ENCODE measurements around the gene SMIM5. TPM values are rescaled to one million over a fixed set of nuclear protein-coding genes. Genes with fewer than 3 reads are reported as not detected.
A peak's percentile ranks its signal among the peaks of the same experiment; 100 is the strongest.

The SMIM5 gene
- total and polyA plus RNA-seq, 2 of the 13 experiments (the other 11 are each of a cell fraction or from before 2014, with no cell fraction given): not detected

DNA sequence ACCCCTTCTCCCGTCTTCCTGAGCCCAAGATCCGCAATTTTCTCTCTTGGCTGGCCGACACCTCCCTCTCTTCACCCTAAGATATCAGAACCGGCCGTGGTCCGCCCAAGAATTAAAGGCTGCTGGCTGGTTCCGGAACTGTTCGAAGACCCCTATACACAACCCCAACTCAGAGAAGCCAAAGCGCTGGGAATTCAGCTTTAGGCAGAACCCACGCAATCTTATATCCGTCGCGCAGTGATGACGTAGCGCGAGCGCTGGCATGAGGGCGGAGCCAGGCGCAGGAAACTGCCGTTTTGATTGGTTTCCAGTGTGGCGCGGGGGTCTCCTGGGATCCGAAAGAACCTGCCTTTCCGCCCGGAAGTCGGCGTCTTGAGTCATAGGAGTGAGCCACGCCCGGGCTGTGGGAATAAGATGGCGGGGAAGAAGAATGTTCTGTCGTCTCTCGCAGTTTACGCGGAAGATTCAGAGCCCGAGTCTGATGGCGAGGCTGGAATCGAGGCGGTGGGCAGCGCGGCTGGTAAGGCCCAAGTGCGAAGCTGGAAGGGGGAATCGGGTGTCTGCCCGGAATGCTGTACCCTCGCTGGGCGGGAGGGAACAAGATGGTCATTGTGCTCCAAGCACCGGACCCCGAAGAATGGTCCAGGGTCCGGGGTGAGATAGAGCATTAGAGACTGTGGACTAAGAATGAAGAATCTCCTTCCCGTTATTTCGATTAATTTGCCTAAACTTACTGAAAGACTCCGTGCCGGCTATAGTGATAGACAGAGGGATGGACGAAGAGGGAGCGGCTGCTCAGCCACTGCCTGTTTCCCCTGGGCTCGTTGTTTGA, 33.9 kb downstream of the SMIM5 start, which contains the start of the genes RECQL5 and SAP30BP (continued):
- TF ChIP-seq MLX (CRISPR knock-in tag; IDR thresholded peaks at IDR 0.05): no peak
- no peak for TF ChIP-seq MED13 (CRISPR knock-in tag; IDR thresholded peaks at IDR 0.05)
- TF ChIP-seq XRCC5 (optimal IDR thresholded peaks at IDR 0.05; ENCODE audit: low read length): peak; percentile 77
- no peak for TF ChIP-seq NFIB (CRISPR knock-in tag; IDR thresholded peaks at IDR 0.05; ENCODE audit: borderline replicate concordance)
- TF ChIP-seq, protein P1, sequence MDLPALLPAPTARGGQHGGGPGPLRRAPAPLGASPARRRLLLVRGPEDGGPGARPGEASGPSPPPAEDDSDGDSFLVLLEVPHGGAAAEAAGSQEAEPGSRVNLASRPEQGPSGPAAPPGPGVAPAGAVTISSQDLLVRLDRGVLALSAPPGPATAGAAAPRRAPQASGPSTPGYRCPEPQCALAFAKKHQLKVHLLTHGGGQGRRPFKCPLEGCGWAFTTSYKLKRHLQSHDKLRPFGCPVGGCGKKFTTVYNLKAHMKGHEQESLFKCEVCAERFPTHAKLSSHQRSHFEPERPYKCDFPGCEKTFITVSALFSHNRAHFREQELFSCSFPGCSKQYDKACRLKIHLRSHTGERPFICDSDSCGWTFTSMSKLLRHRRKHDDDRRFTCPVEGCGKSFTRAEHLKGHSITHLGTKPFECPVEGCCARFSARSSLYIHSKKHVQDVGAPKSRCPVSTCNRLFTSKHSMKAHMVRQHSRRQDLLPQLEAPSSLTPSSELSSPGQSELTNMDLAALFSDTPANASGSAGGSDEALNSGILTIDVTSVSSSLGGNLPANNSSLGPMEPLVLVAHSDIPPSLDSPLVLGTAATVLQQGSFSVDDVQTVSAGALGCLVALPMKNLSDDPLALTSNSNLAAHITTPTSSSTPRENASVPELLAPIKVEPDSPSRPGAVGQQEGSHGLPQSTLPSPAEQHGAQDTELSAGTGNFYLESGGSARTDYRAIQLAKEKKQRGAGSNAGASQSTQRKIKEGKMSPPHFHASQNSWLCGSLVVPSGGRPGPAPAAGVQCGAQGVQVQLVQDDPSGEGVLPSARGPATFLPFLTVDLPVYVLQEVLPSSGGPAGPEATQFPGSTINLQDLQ (CRISPR knock-in tag; IDR thresholded peaks at IDR 0.05): no peak
- TF ChIP-seq, protein P2, sequence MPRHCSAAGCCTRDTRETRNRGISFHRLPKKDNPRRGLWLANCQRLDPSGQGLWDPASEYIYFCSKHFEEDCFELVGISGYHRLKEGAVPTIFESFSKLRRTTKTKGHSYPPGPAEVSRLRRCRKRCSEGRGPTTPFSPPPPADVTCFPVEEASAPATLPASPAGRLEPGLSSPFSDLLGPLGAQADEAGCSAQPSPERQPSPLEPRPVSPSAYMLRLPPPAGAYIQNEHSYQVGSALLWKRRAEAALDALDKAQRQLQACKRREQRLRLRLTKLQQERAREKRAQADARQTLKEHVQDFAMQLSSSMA (CRISPR knock-in tag; IDR thresholded peaks at IDR 0.05): no peak
- peak; percentile 18; the same call in 1 of the 2 replicates for TF ChIP-seq SRF (IDR thresholded peaks at IDR 0.05; ENCODE audit: low read depth, low read length)
- TF ChIP-seq HOXA3 (CRISPR knock-in tag; IDR thresholded peaks at IDR 0.05): peak; percentile 96
- TF ChIP-seq NFE2L1 (CRISPR knock-in tag; IDR thresholded peaks at IDR 0.05; ENCODE audit: borderline replicate concordance): no peak
- peak; percentile 95 for TF ChIP-seq SPEN (CRISPR knock-in tag; IDR thresholded peaks at IDR 0.05; ENCODE audit: low read depth)
- TF ChIP-seq PRPF4 (IDR thresholded peaks at IDR 0.05; ENCODE audit: low read depth, low read length, poor library complexity, severe bottlenecking): no peak
- TF ChIP-seq ZNF746 (CRISPR knock-in tag; IDR thresholded peaks at IDR 0.05): peak; percentile 17; the same call in 1 of the 2 replicates
- no peak for TF ChIP-seq ZBTB21 (CRISPR knock-in tag; IDR thresholded peaks at IDR 0.05)
- no peak for TF ChIP-seq SETDB1 (CRISPR knock-in tag; IDR thresholded peaks at IDR 0.05; ENCODE audit: borderline replicate concordance)
- TF ChIP-seq, protein P3, sequence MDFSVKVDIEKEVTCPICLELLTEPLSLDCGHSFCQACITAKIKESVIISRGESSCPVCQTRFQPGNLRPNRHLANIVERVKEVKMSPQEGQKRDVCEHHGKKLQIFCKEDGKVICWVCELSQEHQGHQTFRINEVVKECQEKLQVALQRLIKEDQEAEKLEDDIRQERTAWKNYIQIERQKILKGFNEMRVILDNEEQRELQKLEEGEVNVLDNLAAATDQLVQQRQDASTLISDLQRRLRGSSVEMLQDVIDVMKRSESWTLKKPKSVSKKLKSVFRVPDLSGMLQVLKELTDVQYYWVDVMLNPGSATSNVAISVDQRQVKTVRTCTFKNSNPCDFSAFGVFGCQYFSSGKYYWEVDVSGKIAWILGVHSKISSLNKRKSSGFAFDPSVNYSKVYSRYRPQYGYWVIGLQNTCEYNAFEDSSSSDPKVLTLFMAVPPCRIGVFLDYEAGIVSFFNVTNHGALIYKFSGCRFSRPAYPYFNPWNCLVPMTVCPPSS (IDR thresholded peaks at IDR 0.05): no peak
- 0 out of 2 replicates have a peak, but pooled peaks have one; percentile 59 for TF ChIP-seq NCOA5 (CRISPR knock-in tag; IDR thresholded peaks at IDR 0.05)
- no peak for TF ChIP-seq HMGA1 (CRISPR knock-in tag; conservative IDR thresholded peaks at IDR 0.05)
- TF ChIP-seq, protein P4, sequence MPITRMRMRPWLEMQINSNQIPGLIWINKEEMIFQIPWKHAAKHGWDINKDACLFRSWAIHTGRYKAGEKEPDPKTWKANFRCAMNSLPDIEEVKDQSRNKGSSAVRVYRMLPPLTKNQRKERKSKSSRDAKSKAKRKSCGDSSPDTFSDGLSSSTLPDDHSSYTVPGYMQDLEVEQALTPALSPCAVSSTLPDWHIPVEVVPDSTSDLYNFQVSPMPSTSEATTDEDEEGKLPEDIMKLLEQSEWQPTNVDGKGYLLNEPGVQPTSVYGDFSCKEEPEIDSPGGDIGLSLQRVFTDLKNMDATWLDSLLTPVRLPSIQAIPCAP (CRISPR knock-in tag; IDR thresholded peaks at IDR 0.05; ENCODE audit: low read depth): no peak
- TF ChIP-seq KLF15 (CRISPR knock-in tag; IDR thresholded peaks at IDR 0.05; ENCODE audit: borderline replicate concordance): no peak
- TF ChIP-seq ZSCAN25 (CRISPR knock-in tag; IDR thresholded peaks at IDR 0.05): peak; percentile 27; the same call in 1 of the 2 replicates

Data from HepG2 (cell line).